Activated CD8-positive, alpha-beta memory T cell treated with anti-CD3 and anti-CD28 coated beads, Interleukin-2, amount 50 U/mL, for 4 hours (primary cell): ENCODE results near the gene KCNS1.
"Not testable (repeated sequence)": the region's sequence is repeated elsewhere in the genome, so short reads cannot be mapped to it uniquely, and the experiment has no call there.

Source experiments
- DNase-seq: peaks from one replicate; pipeline ENCODE4 v3.0.0-alpha.2; 2020

The KCNS1 gene

DNA sequence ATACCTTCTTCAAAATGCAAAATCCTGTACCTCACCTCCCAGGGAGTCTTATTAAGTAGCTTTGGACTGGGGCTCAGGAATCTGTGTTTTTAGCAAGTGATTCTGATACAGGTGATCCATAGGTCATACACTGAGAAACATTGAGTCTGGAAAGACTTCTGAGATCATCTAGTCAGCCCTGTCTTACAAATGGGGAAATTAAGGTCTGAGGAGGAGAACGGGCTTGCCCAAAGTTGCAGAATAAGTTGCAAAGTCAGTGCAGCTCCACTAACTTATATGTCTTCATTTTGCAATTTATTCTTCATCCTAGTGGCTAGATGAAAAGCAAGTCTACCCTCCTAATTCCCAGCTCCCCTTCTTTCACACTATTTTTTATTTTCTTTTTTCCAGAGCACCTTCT lies 28.9 kb downstream of the KCNS1 start:
- DNase-seq, result no peak

DNA sequence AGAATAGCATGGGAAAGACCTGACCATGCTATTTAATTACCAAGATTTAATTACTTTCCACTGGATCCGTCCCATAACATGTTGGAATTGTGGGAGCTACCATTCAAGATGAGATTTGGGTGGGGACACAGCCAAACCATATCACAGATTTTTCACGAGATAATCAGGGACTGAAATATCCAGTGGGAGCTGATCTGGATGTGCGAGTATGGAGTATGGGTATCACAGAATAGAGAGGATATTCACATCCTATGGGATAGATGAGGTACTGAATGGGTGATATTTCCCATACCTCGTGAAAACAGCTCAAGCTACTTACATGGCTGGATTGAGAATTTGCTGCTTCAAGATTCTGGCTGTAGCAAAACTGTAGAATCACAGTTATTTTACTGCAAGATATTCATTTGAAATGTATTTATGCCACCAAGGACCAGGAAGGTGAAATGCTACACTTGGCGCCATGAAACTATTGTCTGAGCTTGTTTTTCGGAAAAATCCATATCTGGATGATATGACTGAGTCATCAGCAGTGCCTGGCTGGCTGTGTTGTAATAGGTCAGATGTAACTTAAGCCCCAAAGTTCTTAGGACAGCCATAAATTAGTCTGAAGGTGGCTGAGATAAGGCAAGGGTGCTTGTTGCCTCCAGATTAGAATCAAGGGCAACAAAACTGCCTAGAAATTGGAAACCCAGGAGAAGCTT lies 29.8 kb downstream of the KCNS1 start:
- DNase-seq, result no peak

DNA sequence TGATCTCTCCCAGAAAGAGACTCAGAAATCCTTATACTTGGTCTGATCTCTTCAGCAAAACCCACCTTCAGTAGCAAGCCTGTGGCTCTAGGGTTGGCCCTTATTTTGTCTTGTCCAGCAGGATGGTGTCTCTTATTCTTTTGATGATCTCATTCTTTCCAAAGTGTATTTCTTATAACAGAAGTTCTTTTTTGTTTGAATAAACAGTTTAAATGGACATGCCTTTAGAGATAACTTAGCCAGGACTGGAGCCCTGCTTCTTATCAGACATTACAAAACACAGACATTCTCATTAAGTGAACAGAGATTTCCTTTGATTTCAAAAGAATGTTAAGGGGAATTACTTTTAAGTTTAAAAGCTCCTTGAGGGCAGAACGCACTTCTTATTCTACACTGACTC lies 31.7 kb downstream of the KCNS1 start:
- DNase-seq, result no peak

DNA sequence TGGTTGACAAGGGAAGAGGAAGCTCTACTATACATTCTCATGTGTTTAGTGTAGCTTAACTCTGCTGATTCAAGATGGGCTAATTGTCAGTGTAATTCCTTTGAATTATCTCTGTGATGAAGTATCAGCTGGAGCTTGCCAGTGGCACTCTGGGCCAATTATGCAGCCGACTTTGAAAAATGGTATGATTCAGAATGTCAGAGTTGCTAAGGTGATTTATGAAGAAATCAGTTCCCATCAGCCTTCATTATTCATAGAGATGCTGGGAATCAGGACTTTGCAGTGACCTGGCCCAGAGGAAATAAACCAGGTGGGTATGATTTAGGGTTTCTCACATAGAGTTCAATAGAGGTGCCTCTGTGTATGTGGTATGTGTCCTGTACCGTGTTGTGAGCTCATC lies 33.4 kb downstream of the KCNS1 start:
- DNase-seq, result no peak

DNA sequence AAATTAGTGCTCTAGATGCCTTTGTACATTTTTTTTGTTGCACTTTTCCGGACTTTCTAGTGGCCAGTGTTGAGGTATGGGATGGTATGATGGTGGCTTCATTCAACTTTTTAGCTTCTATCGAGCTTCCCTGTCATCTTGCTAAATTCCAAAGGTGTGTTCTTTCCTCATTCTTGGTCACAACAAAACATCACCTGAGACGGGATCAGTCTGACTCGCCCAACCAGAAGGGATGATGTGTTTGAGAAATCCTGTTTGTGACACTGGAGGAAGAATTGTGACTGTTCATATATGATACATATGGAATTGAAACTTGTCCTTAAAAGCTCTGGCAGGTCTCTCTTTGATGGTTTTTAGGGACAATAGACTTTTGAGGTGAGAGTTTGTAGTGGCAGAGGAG lies 33.8 kb downstream of the KCNS1 start:
- no peak for DNase-seq

DNA sequence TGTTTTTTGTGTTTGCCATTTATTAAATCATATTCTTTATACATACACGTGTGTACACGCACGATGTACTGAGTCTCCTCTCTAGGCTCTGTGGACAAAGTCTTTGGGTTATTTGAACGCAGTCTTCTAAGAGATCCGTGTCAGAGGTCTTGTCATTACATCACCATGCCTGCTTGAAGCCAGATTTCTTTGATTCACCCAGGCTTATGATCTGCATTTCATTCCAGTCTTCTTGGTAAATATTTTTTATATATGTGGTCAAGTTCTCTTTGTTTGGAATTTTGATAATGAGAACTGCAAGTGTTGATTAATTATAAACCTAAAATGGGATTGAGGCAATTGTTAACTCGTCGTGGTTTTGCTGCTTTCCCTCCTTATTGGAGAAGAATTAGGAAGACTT lies 34.6 kb downstream of the KCNS1 start:
- no peak for DNase-seq

DNA sequence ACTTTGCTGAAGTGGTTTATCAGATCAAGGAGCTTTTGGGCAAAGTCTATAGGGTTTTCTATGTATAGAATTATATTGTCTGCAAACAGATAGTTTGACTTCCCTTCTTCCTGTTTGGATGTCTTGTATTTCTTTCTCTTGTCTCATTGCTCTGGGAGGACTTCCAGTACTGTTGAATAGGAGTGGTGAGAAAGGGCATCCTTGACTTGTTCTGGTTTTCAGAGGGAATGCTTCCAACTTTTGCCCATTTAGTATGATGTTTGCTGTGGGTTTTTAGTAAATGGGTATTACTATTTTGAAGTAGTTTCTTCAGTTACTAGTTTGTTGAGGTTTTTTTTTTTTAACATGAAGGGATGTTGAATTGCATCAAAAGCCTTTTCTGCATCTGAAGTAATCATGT lies 36.1 kb downstream of the KCNS1 start:
- DNase-seq, result no peak

DNA sequence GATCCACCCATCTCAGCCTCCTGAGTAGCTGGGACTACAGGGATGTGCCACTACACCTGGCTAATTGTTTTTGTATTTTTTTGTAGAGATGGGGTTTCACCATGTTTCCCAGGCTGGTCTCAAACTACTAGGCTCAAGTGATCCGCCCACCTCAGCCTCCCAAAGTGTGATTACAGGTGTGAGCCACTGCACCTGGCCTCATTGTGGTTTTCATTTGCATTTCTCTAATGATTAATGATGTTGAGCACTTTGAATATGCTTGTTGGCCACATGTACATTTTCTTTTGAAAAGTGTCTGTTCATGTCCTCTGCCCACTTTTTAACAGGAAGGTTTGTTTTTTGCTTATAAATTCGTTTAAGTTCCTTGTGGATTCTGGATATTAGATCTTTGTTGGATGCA lies 37.8 kb downstream of the KCNS1 start:
- DNase-seq, result not testable (repeated sequence)

DNA sequence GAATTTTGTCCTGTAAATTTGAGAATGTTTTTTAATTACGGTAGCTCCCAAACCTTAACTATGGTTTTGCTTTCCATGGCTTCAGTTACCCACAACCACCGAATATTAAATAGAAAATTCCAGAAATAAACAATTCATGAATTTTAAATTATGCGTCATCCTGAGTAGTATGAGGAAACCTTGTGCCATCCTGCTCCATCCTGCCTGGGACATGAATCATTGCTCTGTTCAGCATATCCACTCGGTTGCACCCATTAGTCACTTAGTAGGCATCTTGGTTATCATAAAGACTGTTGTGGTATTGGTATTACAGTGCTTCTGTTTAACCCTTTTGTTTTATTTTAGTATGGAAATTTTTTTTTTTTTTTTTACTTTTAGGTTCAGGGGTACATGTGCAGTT lies 39.7 kb downstream of the KCNS1 start:
- DNase-seq, result no peak

DNA sequence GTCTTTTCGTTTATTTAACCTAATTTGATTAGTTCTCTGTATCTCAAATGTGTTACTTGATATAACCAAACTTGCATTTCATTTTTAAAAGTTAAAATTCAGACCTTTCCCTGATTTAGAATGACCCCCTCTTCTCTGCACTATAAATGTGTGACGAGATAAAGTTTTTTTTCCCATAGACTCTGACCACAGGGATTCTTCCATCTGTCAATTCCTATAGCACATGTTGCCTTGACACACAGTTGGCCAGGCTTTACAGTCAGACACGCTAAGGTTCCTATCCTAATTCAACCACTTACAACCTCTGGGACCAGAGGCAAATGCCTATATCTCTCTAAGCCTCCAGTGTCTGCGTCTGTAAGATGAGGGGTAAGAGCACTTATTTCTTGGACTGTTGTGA lies 40.6 kb downstream of the KCNS1 start:
- no peak for DNase-seq

DNA sequence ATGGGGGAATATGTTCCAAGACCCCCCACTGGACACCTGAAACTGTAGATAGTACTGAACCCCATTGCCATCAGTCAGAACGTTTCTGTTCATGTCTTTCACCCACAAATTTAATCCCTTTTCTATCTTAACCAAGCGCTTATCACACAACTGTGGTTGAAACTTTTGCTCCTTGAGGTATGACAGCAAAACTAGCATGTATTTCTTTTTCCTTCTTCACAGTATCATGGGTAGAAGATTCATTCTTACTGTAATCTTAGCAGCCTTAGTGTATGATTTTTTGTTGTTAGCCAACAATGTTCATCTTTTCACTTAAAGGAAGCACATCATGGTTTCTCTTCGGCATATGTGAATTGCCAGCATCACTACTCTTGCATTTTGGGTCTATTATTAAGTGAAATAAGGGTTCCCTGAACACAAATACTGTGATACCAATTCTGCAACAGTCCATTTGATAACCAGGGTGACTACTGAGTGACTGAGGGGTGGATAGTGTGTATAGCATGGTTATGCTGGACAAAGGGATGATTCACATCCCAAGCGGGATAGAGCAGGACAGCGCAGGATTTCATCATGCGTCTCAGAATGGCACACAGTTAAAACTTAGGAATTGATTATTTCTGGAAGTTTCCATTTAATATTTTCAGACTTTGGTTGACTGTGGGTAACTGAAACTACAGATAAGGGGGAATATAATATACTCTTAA lies 41.8 kb downstream of the KCNS1 start:
- no peak for DNase-seq

DNA sequence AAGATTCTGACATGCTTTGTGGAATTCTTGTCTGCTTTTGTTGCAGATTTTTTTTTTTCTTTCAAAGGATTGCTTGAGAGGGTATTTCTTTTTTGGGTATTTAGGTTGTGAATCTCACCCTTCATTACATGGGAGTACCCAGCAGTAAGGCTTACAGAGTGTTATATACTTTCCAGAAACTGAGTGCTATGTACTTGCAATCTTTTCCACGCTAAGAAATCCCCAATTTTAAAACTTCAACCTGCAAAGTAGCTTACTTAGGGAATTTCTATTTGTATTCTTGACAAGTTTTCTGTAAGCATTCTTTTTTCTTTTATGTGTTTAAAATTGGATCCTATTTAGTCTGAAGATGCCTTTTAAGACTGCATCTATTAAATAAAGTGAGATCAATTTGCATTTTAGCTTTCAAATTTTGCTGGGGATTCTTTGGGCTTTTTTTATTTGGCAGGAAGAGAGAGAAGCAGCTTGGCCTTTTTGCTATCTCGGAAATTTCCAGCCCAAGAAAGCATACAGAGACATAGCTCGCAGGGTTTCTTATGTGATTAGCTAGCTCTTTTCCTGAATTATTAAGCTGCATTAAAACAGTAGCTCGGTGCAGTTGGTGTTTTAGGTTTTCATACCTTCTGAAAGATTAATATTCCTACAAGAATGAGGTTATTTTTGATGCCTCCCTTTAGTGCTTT lies 42.6 kb downstream of the KCNS1 start:
- no peak for DNase-seq

DNA sequence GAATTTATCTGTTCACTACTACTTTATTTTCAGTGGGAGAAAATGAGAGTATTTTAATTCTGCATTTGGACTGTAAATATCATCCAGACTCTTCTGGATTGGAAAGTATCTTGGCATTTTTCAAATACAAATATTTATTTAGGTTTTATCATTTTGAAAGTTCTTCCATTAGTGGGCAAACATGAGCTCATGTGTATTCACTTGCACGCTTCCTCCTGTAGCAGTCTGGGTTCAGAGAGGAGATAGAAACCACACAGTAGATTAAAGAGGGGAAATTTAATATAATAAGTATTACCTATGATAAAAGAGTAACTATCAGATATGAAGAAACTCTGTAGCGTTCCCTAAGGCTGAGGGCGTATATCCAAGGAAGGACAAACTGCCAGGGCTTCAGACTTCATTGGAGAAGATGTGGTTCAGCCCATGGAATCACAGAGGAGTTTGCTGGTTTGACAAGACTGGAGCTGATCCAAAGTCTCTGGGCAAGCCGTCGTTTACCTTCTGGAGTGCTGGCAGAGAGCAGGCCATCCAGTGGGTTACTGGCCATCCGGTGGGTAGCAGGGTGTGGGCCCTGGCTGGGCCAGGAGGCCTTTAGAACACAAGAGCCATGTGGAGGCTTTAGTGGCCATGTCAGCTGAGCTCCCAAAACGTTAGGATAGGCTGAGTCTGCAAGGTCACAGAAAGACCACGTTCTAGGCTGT lies 44.3 kb downstream of the KCNS1 start:
- no peak for DNase-seq

DNA sequence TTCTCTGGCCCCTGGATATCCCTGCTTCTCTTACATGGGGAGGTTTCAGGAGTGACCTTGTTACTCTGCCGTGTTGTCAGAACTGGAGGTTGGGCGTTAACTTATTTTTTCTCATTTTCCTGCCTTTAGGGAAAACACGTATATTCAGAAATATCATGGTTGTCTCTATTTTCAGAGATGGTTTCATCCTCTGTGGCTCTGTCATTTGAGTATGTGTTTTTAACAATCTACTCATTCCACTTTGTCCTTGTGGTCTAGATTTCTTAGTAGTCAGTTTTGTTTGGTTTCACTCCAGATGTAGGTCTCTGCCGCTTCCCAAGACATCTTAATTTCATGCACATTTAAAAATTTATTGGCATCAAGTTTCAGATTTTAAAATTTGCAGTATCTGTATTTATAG lies 45.9 kb downstream of the KCNS1 start:
- no peak for DNase-seq

DNA sequence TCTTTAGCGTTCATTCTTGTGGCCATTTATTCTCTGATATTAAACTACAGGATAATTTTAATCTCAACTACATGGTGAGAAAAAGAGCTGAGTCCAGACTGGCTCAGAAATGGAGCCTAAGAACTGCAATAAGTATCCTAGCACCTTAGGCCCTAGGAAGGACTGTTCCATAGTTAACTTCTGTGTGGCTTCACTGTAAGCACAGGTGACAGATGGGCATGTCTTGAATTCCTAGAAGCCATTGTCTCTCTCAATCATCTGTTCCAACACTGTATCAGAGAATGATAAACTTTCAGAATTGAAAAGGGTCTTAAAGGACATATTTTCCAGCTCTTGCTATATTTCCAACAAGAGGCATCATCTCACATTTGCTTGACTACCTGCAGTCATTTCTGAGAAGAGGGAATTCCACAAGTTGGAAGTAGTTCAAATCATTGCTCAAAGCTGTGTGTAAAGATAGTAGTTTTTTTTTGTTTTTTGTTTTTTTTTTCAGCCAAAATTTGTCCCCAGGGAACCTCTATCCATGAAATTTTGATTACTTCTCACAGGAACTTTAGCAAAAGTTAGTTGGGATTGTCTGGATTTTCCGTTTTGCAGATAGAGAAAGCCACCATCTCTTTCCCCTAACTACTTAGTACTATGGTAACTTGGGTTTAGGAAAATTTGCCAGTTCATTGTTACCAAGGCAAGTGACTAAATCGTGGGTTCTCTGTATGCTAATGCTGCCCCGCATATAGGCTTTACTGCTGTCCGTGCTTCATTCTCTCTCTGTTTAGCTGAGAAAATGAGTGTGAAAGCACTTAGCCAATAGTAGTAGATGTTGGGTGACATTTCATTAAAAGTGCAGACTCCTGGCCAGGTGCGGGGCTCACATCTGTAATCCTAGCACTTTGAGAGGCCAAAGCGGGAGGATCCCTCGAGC lies 47.2 kb downstream of the KCNS1 start:
- no peak for DNase-seq

DNA sequence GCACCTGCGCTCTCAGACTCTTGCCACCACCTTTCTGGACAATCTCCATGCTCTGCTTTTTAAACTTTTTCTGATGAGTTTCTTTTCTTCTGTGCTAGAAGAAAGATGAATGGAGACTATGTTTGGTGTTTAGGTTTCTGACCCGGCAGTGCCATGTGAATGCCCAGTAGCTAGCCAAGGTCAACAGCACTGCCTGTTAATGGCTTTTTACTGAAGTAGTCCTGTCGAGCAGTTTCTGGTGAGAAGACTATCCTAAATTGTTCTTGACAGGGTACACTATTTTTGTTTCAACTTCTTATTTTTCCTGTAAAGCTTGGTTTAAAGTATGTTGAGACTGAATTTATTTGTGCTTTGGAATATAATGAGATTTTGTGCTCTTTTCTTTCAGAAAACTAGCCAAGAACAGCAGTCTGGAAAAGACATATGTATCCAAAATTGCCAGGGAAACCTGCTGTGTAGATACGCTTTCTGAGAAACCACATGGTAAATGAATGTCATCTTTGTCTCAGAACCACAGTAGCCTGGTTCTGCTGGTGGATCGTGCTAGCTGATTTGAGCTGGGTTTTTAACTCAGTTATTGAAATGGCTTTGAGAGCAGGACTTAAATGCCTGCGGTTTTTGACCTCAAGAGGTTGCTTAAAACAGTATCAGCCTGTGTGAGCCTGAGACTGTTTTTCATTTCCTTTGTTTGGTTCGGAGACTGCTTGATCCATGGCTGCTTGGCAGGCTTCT lies 48.1 kb downstream of the KCNS1 start:
- DNase-seq, result no peak

DNA sequence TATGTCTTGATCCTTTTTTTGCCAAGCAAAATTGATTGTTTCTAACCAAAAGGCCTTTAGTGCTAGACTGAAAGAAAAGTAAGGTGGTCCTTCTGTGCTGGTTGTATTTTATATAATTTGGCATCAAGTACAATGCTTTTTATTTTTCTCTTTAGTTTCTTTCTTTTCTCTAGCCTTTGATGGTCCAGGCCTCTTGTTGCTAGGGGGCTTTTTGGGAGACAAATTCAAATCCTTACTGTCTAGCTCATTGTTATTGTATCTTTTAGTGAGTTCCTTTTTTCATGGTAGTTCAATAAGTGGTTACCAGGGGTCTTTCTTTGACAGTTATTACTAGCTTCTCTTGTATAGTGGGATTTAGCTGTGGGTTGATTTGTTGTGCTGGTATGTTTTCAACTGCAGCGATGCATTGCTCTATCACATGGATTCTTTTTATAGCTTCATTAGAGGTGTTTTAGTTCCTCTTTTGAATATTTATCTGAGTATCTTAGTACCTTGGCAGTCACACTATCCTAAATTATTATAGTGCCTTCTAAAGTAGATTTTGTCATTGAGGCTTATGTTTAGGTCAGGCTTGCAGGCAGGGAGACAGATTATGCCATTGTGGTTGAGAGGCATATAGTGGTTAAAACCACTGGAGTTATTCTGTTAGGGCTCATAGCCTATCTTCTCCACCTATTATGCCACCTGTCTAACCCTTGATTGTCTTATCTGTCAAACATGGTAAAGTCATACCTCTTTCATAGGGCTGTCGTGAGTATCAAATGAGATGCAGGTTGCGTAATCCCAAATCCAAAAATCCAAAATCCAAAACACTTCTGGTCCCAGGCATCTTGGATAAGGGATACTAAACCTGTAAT lies 49.5 kb downstream of the KCNS1 start:
- no peak for DNase-seq

DNA sequence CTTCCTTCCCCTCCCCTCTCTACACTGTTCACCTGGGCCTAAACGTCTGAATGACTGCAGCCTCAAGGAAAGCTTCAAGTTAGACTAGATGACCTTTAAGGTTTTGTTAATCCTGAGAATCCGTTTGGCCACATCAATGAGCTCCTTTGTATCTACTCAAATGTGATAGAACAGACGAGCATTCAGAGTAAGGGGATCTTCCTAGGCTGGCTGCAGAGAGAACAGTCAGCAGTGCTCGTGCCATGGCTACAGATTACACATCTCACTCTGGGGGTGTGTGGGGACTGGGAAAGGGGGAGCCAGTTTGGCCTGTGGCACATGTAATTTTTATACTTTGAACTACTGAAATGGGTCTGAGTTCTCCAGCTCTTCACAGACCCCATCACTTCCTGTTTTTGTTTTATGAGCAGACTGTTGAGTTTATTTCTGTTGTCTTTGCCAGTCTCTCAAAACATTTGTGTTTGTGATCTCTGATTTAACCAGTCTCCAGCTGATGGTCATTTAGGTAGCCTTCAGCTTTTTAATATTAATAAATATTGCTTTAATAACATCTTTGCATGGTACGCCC lies 50.9 kb downstream of the KCNS1 start:
- DNase-seq, result no peak

DNA sequence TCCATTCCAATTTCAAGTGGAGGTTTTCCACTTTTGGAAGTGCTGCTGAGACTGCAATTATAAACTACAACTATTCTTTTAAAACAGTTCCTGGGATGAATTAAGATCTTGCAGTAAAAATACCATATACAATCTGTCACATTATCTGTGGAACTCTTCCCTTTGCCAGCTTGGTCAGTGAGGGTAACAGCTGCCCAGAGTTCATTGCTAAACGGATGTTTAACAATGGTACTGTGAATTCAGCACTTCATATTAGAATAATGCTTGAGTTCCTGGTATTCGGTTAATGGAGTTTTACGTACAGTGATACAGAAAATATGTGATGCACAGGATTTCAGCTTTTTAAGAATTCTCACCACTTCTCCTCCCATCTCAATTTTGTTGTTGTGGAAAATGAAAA lies 51.5 kb downstream of the KCNS1 start:
- DNase-seq, result no peak

DNA sequence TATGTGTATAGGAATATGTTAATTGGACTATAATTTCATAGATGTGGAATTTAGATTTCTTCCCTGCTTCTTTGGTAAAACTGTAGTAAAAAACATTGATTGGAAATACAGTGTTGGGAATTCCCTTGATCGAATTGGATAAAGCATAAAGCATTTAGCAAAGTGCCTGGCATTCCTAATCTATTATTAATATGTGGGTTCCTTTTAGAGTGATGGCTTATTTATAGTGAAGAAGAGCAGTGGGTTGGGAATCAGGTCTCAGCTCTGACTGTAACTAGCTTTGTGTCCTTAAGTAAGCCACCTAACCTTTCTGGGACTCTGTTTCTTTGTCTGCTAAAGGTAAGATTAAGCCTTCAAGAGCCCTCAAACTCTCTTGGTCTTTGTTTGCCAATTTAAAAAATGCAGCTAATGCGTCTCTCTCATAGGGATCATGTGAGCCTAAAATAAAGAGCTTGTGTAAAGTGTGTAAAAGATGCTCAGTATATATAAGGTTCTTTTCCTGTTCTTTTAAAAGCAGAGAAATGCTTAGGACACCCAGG lies 53.3 kb downstream of the KCNS1 start:
- DNase-seq, result no peak
